A204.1 (cell line): ENCODE measurements around the gene ERVW-1.

Source experiments
- FAIRE-seq: peaks from 2 replicates; lab custom pipeline; 2012; peaks lifted over from hg19 to GRCh38; lab: Jason Lieb, UNC

The ERVW-1 gene

GRCh38 chr7:92423710-92424131, 54.0 kb downstream of the ERVW-1 start:
- no peak for FAIRE-seq

- FAIRE-seq, result no peak
Measured at GRCh38 chr7:92422926-92423325, 54.8 kb downstream of the ERVW-1 start.

DNA sequence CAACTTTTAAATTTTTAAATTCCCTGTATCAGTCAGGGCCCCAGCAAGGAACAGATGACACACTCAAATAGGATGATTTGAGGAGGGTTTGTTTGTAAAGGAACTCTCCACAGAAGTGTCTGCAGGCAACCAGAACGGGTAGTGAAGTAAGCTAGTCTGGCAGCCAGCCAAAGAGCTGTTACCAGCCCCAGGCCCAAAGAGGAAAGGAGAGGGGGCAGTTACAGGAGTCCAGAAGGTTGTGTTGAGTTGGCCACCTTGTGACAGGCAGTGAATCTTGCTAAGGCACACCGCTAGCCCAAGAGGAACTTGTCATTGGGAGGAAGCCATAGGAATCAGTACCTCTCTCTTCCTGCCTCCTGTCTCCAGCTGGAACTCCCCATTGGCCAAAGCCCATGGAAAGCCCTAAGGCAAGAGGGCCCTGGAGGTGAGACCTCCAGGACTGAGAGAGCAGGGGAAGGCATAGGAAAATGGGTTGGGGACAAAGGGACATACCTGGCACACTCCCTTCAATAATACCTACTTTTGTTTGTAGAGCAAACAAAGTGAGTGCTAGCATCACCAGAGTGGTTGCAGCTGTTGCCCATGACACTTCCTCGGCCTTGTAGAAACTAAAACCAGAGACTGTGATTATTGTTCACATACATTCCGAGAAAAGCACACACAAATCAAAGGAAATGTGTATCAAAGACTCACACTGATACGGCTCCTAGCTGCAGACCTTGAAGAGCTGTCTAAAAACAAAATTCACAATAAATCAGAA, 55.9 kb downstream of the ERVW-1 start:
- FAIRE-seq, result no peak
